ENCODE data around the gene BMPR1A. TPM values are rescaled to one million over a fixed set of nuclear protein-coding genes. Genes with fewer than 3 reads are reported as not detected.

BMPR1A gene
- total RNA-seq, 1 experiment from 2014 or later, result 104 TPM

DNA sequence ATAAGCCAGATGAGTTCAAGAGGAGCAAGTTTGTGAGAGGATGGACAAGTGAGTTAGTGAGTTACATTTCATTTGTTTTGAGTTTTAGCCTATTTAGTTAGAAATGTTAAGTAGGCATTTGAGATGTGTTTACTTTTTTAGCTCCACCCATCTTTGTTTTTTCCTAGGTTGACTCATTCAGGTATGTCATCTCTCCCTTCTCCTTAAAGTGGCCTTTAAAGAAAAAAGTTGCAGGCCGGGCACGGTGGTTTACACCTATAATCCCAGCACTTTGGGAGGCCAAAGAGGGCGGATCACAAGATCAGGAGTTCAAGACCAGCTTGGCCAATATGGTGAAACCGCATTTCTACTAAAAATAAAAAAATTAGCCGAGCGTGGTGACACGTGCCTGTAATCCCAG, 71.2 kb downstream of the BMPR1A start (continued):
- TF ChIP-seq, protein P1, sequence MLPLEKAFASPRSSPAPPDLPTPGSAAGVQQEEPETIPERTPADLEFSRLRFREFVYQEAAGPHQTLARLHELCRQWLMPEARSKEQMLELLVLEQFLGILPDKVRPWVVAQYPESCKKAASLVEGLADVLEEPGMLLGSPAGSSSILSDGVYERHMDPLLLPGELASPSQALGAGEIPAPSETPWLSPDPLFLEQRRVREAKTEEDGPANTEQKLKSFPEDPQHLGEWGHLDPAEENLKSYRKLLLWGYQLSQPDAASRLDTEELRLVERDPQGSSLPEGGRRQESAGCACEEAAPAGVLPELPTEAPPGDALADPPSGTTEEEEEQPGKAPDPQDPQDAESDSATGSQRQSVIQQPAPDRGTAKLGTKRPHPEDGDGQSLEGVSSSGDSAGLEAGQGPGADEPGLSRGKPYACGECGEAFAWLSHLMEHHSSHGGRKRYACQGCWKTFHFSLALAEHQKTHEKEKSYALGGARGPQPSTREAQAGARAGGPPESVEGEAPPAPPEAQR (CRISPR knock-in tag; IDR thresholded peaks at IDR 0.05), result no peak
- TF ChIP-seq, protein P2, sequence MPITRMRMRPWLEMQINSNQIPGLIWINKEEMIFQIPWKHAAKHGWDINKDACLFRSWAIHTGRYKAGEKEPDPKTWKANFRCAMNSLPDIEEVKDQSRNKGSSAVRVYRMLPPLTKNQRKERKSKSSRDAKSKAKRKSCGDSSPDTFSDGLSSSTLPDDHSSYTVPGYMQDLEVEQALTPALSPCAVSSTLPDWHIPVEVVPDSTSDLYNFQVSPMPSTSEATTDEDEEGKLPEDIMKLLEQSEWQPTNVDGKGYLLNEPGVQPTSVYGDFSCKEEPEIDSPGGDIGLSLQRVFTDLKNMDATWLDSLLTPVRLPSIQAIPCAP (CRISPR knock-in tag; IDR thresholded peaks at IDR 0.05), result no peak
- TF ChIP-seq TP53 (CRISPR knock-in tag; IDR thresholded peaks at IDR 0.05) (no peak), ZNF263 (CRISPR knock-in tag; IDR thresholded peaks at IDR 0.05; ENCODE audit: low read depth) (no peak)
- TF ChIP-seq, protein P3, sequence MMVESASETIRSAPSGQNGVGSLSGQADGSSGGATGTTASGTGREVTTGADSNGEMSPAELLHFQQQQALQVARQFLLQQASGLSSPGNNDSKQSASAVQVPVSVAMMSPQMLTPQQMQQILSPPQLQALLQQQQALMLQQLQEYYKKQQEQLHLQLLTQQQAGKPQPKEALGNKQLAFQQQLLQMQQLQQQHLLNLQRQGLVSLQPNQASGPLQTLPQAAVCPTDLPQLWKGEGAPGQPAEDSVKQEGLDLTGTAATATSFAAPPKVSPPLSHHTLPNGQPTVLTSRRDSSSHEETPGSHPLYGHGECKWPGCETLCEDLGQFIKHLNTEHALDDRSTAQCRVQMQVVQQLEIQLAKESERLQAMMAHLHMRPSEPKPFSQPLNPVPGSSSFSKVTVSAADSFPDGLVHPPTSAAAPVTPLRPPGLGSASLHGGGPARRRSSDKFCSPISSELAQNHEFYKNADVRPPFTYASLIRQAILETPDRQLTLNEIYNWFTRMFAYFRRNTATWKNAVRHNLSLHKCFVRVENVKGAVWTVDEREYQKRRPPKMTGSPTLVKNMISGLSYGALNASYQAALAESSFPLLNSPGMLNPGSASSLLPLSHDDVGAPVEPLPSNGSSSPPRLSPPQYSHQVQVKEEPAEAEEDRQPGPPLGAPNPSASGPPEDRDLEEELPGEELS (CRISPR knock-in tag; IDR thresholded peaks at IDR 0.05), result no peak

DNA sequence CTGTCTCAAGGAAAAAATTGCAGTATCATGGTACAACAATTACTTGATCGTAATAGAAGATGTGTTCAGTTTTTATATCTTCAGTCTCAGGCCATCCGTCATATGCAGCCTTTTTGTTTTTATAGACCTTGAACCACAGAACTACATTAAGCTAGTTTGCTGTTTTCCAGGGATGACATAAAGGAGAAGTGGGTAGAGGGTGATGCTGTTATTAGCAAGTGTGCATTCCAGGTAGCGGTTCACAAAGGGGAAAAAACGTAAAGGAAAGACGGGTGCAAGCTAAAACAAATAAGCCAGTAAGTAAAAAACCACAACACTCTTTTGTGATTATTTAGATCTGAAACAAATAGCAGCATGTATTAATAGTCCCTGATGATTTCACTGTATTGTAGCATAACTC, 71.7 kb downstream of the BMPR1A start:
- Mint-ChIP-seq H3K36me3 (no peaks in the 10 kb centered on the region), H3K27ac (peak overlapping the region; percentile 85), H3K9me3 (no peaks in the 10 kb centered on the region), H3K4me1 (peaks cover 75% of the 10 kb centered on the region), H3K4me3 (no peak overlapping the region), H3K27me3 (ENCODE audit: low read depth) (no peaks in the 10 kb centered on the region)
- TF ChIP-seq, protein P4, sequence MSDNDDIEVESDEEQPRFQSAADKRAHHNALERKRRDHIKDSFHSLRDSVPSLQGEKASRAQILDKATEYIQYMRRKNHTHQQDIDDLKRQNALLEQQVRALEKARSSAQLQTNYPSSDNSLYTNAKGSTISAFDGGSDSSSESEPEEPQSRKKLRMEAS (CRISPR knock-in tag; IDR thresholded peaks at IDR 0.05), result no peak
- TF ChIP-seq, protein P5, sequence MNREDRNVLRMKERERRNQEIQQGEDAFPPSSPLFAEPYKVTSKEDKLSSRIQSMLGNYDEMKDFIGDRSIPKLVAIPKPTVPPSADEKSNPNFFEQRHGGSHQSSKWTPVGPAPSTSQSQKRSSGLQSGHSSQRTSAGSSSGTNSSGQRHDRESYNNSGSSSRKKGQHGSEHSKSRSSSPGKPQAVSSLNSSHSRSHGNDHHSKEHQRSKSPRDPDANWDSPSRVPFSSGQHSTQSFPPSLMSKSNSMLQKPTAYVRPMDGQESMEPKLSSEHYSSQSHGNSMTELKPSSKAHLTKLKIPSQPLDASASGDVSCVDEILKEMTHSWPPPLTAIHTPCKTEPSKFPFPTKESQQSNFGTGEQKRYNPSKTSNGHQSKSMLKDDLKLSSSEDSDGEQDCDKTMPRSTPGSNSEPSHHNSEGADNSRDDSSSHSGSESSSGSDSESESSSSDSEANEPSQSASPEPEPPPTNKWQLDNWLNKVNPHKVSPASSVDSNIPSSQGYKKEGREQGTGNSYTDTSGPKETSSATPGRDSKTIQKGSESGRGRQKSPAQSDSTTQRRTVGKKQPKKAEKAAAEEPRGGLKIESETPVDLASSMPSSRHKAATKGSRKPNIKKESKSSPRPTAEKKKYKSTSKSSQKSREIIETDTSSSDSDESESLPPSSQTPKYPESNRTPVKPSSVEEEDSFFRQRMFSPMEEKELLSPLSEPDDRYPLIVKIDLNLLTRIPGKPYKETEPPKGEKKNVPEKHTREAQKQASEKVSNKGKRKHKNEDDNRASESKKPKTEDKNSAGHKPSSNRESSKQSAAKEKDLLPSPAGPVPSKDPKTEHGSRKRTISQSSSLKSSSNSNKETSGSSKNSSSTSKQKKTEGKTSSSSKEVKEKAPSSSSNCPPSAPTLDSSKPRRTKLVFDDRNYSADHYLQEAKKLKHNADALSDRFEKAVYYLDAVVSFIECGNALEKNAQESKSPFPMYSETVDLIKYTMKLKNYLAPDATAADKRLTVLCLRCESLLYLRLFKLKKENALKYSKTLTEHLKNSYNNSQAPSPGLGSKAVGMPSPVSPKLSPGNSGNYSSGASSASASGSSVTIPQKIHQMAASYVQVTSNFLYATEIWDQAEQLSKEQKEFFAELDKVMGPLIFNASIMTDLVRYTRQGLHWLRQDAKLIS (CRISPR knock-in tag; IDR thresholded peaks at IDR 0.05; ENCODE audit: borderline replicate concordance), result no peak
- TF ChIP-seq OVOL2 (CRISPR knock-in tag; IDR thresholded peaks at IDR 0.05; ENCODE audit: borderline replicate concordance), result no peak
- TF ChIP-seq SOX15 (CRISPR knock-in tag; IDR thresholded peaks at IDR 0.05), result no peak
- TF ChIP-seq, protein P6, sequence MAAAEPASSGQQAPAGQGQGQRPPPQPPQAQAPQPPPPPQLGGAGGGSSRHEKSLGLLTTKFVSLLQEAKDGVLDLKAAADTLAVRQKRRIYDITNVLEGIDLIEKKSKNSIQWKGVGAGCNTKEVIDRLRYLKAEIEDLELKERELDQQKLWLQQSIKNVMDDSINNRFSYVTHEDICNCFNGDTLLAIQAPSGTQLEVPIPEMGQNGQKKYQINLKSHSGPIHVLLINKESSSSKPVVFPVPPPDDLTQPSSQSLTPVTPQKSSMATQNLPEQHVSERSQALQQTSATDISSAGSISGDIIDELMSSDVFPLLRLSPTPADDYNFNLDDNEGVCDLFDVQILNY (CRISPR knock-in tag; IDR thresholded peaks at IDR 0.05), result no peak
- TF ChIP-seq ZNF121 (CRISPR knock-in tag; IDR thresholded peaks at IDR 0.05), result no peak
- TF ChIP-seq, protein P7, sequence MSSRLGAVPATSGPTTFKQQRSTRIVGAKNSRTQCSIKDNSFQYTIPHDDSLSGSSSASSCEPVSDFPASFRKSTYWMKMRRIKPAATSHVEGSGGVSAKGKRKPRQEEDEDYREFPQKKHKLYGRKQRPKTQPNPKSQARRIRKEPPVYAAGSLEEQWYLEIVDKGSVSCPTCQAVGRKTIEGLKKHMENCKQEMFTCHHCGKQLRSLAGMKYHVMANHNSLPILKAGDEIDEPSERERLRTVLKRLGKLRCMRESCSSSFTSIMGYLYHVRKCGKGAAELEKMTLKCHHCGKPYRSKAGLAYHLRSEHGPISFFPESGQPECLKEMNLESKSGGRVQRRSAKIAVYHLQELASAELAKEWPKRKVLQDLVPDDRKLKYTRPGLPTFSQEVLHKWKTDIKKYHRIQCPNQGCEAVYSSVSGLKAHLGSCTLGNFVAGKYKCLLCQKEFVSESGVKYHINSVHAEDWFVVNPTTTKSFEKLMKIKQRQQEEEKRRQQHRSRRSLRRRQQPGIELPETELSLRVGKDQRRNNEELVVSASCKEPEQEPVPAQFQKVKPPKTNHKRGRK (CRISPR knock-in tag; IDR thresholded peaks at IDR 0.05; ENCODE audit: borderline replicate concordance), result no peak
- TF ChIP-seq, protein P8, sequence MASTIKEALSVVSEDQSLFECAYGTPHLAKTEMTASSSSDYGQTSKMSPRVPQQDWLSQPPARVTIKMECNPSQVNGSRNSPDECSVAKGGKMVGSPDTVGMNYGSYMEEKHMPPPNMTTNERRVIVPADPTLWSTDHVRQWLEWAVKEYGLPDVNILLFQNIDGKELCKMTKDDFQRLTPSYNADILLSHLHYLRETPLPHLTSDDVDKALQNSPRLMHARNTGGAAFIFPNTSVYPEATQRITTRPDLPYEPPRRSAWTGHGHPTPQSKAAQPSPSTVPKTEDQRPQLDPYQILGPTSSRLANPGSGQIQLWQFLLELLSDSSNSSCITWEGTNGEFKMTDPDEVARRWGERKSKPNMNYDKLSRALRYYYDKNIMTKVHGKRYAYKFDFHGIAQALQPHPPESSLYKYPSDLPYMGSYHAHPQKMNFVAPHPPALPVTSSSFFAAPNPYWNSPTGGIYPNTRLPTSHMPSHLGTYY (CRISPR knock-in tag; IDR thresholded peaks at IDR 0.05), result no peak
- no peak for TF ChIP-seq NFE2L1 (CRISPR knock-in tag; IDR thresholded peaks at IDR 0.05)
- no peak for TF ChIP-seq NFATC4 (CRISPR knock-in tag; IDR thresholded peaks at IDR 0.05)
- TF ChIP-seq, protein P9, sequence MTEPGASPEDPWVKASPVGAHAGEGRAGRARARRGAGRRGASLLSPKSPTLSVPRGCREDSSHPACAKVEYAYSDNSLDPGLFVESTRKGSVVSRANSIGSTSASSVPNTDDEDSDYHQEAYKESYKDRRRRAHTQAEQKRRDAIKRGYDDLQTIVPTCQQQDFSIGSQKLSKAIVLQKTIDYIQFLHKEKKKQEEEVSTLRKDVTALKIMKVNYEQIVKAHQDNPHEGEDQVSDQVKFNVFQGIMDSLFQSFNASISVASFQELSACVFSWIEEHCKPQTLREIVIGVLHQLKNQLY (CRISPR knock-in tag; IDR thresholded peaks at IDR 0.05), result no peak
- TF ChIP-seq, protein P10, sequence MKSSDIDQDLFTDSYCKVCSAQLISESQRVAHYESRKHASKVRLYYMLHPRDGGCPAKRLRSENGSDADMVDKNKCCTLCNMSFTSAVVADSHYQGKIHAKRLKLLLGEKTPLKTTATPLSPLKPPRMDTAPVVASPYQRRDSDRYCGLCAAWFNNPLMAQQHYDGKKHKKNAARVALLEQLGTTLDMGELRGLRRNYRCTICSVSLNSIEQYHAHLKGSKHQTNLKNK (CRISPR knock-in tag; IDR thresholded peaks at IDR 0.05), result no peak
- TF ChIP-seq, protein P2 (CRISPR knock-in tag; IDR thresholded peaks at IDR 0.05), result no peak
- TF ChIP-seq, protein P11, sequence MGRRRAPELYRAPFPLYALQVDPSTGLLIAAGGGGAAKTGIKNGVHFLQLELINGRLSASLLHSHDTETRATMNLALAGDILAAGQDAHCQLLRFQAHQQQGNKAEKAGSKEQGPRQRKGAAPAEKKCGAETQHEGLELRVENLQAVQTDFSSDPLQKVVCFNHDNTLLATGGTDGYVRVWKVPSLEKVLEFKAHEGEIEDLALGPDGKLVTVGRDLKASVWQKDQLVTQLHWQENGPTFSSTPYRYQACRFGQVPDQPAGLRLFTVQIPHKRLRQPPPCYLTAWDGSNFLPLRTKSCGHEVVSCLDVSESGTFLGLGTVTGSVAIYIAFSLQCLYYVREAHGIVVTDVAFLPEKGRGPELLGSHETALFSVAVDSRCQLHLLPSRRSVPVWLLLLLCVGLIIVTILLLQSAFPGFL (CRISPR knock-in tag; IDR thresholded peaks at IDR 0.05; ENCODE audit: borderline replicate concordance), result no peak
- TF ChIP-seq HMGA2 (CRISPR knock-in tag; IDR thresholded peaks at IDR 0.05), result no peak
- ATAC-seq (no peak), DNase-seq (ENCODE audit: low spot score) (no peak)
- ChIA-PET CTCF (interaction anchor here (1.5 kb wide), 1 partner anchor 12 kb away, joined by 4 read pairs; no protein-coding TSS in a partner anchor), POLR2A (no interaction called here)
